ENCODE data around the gene PRRX2.

The PRRX2 gene

GRCh38 chr9:129665389-129665775 is at the start of gene PRRX2:
Gene PRRX2, plus strand, starts transcription at chr9:129665647. Its CDS starts 221 bp downstream, at chr9:129665868.
- peak; percentile 53 for DNase-seq (ENCODE audit: low read depth, low spot score)

DNA sequence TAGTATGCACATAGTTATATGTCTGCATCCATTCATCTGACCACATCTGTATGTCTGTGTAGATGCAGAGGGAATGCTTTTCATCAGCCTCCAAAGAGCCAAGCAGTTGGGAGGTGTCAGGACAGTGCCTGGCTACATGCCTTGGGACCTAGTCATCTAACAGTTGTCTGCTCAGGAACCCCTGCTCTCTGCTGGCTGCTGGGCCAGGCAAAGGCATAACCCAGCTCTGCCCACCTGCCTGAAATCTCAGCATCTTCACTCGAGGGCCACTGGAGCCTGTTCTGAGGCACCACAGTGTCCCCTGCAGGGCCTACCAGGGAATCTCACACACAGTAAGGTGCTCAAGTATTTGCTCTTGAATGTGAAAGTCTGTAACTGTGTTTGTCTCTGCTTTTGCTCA is 48.3 kb upstream of the PRRX2 start:
- DNase-seq (ENCODE audit: low read depth, low spot score), result peak; percentile 70

- peak; percentile 68 for DNase-seq (ENCODE audit: low read depth, low spot score)
These were observed 45.4 kb upstream of the PRRX2 start for GRCh38 chr9:129619787-129620668.

DNA sequence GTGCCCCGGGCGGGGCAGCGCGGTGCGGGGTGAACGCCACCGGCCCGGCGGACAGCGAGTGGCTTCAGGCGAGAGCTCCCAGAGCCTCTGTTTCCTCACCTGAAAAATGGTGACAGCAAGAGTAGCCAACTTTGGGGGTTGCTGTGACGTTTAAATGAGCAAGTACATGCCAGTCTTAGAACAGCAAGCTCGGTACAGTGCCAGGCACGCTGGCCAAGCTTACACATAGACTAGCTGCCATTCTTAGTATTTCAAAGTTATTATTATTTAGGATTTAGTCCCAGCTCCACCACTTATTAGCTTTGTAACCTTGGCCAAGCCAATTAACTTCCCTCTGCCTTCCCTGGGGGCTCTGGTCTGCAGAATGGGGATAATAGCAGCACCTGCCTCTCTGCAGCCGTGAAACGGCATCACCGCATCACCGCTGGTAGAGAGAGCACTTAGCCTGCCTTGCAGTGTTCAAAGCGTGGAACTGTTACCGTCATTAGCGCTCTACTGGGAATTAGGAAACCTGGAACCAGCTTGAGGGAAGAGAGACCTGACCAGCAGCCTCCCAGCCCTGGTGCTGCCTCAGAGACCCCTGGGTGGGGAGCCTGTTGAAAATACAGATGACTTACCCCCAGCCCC is 44.7 kb upstream of the PRRX2 start, which contains the start of gene C9orf50:
TSS of gene C9orf50 (minus strand) at position 433 of the 627 bp plus-strand sequence. CDS start 527 bp downstream, outside the sequence.
- DNase-seq (ENCODE audit: low read depth, low spot score), result no peak

DNA sequence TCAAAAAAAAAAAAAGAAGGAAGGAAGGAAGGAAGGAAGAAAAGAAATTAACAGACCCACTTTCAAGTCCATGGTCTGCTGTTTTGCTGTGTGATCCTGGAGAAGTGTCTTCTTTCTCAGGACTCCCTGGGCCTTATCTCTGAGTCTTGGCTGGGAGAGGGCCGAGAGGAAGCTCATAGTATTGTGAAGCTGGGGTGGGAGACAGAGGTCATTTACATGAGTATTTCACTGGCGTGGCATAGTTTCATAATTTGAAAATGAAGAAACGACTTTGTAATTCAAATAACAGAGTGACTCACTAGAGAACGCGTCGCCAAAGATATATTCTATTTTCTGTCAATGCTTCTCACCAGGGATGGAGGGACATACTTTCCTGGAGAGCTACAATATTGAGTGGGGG is 42.1 kb upstream of the PRRX2 start:
- DNase-seq (ENCODE audit: low read depth, low spot score), result no peak

DNA sequence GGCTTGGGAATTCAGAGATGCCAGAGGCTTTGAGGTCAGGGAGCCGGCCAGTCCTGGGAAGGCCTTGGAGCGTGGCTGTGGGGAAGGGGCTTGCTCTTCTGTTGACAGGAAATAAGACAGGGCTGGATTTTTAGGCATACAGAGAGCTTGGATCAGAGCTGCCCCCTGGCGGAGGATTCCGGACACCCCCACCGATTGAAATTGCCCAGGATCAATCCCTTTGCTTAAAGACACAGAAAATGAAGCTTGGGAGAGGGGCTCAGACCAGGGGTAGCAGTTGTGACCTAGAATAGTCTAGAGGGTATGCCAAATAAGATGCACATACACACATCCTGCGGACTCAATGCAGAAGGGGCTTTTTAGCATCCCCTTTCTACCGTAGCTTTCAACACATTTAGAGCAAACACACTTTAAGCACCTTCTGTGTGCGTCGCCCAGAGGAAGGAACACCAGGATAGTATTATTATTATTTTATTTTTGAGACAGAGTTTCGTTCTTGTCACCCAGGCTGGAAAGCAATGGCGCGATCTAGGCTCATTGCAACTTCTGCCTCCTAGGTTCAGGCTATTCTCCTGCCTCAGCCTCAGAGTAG is 41.2 kb upstream of the PRRX2 start:
- DNase-seq (ENCODE audit: low read depth, low spot score), result peak; percentile 72

GRCh38 chr9:129624947-129625346 is 40.5 kb upstream of the PRRX2 start:
- no peak for DNase-seq (ENCODE audit: low read depth, low spot score)

GRCh38 chr9:129626079-129626624 is 39.3 kb upstream of the PRRX2 start, which contains the start of gene NTMT1:
Gene NTMT1, plus strand, starts transcription at chr9:129626163. Its CDS starts 6,541 bp downstream, at chr9:129632704.
- DNase-seq (ENCODE audit: low read depth, low spot score), result peak; percentile 94

DNA sequence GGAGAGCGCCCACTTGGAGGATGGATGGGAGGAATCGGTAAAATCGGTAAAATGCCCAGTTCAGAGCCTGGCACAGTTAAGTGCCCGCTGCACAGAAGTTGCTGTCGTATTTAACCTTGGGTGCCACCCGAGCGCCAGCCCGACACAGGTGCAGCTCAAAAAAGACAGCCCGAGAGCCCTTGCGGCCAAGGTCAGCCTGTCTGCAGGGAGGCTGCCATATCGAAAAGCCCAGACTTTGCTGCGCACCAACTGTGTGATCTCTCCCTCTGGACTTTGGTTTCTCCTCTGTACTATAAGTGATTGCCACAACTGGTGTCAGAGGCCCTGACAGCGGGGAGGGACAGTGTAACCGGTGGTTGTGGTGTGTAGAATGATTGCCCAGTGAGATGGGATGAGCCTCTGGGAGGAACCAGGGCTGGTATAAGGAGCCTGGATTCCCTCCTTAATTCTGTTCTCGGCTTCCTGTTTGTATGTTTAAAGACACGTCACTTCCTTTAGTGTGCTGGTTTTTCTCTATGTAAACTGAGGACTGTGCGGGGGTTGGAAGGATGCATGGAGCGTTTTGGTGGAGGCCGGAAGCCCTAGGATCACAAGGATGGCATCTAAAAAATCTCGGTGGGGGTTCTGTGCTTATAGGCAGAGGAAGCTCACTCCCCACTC is 38.7 kb upstream of the PRRX2 start:
- DNase-seq (ENCODE audit: low read depth, low spot score), result peak; percentile 80

- DNase-seq (ENCODE audit: low read depth, low spot score), result no peak
These were observed 37.6 kb upstream of the PRRX2 start for GRCh38 chr9:129627556-129628440.

DNA sequence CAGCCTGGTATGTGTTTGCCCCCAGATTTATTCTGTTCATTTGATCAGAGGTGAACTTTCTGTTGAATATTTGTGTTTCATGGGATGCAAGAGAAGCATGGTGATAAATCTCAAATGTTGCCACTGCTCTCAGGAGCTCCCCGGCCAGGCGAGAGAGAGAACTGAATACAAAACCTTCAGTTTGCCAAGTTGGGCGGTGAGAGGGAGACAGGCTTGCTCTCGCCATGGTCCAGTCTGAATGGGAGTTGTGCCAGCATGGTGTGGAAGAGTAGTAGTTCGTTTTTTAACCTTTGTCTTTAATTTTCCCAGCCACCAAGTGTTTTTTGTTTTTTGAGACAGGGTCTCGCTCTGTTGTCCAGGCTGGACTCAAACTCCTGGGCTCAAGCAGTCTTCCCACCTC is 36.7 kb upstream of the PRRX2 start:
- no peak for DNase-seq (ENCODE audit: low read depth, low spot score)

DNA sequence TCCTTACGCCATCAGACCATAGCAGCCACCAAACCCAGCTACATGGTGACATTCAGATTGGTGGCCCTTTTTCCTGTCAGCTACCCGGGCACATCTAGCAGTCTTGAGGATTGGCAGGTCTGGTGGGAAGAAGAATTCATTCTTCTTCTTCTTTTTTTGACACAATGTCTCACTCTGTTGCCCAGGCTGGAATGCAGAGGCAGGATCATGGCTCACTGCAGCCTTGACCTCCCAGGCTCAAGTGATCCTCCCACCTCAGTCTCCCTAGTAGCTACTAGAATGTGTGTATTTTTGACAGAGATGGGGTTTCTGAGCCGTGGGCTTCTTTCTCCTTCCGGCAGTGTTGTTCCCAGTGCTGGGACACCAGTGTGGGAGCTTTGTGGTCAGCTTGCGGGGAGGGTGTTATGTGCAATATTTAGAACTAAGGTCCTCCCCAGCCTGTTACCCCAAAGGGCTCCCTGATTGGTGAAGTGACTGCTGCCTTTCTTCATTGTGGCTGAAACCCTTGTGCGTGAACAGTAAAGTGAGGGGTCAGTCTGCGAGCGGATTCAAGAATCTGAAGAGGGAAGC is 36.1 kb upstream of the PRRX2 start:
- no peak for DNase-seq (ENCODE audit: low read depth, low spot score)

DNA sequence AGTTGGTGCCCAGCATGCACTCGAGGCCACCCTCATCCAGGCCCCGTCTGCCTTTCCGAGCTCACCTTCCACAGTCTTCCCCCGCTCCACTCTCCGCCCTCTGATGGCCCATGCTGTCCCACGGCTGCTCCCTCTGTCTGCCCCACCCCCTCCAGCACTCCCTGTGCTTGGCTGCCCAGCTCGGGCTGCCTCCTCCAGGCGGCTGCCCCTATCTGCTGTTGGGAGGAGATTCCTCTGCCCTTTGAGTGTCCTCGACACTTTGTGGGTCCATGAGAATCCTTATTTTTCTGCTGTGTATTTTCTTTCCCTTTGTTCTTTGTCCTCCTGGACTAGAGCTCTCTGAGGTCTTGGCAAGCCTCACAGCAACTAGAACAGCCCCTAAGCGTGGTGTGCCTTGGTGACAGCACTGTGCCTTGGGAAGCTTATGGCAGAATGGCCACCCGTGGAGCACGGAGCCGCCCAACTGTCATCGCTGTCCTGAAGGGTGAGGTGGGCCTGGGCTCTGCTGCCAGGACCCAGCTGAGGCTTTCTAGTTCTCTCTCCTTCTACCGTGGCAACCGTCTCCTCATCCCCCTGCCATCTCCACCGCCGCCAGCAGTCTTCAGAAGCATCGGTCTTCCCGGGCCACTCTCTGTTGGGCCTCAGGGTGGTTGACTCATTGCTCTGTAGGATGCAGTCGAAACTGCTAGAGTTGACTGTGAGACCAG is 34.3 kb upstream of the PRRX2 start:
- peak; percentile 56 for DNase-seq (ENCODE audit: low read depth, low spot score)

DNA sequence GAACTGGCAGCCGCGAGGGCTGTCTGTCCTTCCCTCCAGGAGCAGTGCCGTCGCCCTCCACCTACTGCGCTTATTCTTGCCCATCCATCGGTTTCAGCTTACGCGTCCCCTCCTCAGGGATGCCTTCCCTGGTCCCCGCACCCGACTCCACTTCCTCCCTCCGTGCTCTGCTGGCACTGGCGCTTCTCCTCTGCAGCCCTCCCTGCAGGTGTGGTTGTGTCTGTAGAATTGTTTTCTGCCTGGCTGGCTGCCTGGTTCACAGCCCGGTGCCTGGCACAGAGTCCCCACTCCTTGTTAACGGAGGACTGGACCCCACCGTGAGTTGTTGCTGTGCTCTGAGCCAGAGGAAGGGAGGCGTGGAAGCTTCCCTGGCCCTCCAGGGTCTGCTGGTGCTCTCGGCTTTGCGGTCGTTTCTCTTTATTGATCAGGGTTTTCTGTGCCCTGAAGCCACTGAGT is 33.7 kb upstream of the PRRX2 start:
- no peak for DNase-seq (ENCODE audit: low read depth, low spot score)

DNA sequence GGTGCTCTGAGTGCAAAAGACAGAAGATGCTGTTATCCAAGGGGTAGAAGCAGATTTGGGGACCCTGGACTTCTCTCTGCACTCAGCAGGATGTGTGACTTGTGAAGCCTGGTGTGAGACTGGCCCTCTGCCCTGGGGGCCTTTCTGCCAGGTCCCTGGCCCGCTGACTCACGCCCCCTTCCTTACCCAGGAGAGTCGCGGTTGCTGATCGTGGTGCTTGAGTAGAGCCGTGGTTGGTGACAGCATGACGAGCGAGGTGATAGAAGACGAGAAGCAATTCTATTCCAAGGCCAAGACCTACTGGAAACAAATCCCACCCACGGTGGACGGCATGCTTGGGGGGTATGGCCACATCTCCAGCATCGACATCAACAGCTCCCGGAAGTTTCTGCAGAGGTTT is 33.0 kb upstream of the PRRX2 start:
- peak; percentile 43 for DNase-seq (ENCODE audit: low read depth, low spot score)

GRCh38 chr9:129633207-129633606 is 32.2 kb upstream of the PRRX2 start:
- DNase-seq (ENCODE audit: low read depth, low spot score), result no peak

DNA sequence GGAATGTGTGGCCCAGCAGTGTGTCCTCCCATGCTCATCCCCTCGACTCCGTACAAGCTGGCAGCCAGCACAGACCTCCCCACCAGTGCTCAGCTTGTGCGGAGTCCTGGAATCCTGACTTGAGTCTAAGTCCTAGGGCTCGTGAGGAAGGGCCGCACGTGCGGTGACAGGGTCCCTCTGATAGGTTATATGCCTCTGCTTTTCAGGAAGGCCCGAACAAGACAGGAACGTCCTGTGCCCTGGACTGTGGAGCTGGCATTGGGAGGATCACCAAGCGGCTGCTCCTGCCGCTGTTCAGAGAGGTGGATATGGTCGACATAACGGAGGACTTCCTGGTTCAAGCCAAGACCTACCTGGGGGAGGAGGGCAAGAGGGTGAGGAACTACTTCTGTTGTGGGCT is 31.6 kb upstream of the PRRX2 start:
- DNase-seq (ENCODE audit: low read depth, low spot score), result no peak

DNA sequence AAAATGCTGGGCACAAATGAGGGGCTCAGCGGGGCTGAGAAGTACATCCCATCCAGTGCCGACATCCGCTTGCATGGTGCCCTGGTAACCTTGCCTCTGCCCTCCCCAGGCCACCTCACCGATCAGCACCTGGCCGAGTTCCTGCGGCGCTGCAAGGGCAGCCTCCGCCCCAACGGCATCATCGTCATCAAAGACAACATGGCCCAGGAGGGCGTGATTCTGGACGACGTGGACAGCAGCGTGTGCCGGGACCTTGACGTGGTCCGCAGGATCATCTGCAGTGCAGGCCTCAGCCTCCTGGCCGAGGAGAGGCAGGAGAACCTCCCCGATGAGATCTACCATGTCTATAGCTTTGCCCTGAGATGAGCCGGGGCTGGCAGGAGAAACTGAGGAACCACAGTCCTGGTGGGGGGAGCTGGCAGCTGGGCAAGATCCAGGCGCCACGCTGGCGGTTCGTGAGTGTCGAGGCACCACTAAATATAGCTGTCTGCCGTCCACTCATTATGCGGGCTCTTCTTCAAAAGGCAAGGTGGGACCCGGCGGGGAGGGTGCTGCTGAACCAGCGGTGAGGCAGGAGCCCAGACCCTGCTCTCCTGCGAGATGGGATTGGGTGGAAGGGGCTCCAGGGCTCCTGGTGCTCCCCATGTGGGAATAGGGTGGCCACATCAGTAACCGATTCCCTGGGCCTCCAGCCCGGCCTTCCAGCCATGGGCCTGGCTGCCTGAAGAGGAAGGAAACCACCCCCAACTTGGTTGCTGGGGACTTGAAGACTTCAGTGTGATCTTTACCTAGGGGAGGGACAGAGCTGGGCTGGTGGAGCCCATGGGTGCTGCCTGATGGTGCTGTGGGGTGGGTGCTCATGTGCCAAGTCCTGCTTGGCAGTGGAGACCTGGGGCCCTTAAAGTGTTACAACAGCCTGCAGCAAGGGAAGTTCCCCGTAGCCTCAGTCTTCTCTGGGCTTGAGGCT is 30.1 kb upstream of the PRRX2 start:
- DNase-seq (ENCODE audit: low read depth, low spot score), result no peak

Data from astrocyte of the hippocampus (primary cell).